Activated T-cell treated with anti-CD3 and anti-CD28 coated beads, Interleukin-2, amount 50 U/mL, for 1 hour (primary cell): ENCODE data around the gene RNF222.

Source experiments
- DNase-seq: peaks from one replicate; pipeline ENCODE4 v3.0.0-alpha.2; 2020

Gene RNF222

GRCh38 chr17:8397636-8398035 is at the start of gene RNF222:
Gene RNF222, minus strand, starts transcription at chr17:8397827. Its CDS starts 4,366 bp downstream, at chr17:8393461.
- DNase-seq: no peak

GRCh38 chr17:8445536-8445935 is 47.9 kb upstream of the RNF222 start:
- DNase-seq: no peak

GRCh38 chr17:8444494-8444893 is 46.9 kb upstream of the RNF222 start:
- DNase-seq: no peak

GRCh38 chr17:8443756-8444155 is 46.1 kb upstream of the RNF222 start:
- DNase-seq: no peak

- no peak for DNase-seq
Measured at GRCh38 chr17:8442310-8442709, 44.7 kb upstream of the RNF222 start.

GRCh38 chr17:8441690-8442089 is 44.1 kb upstream of the RNF222 start:
- no peak for DNase-seq

- no peak for DNase-seq
Measured at GRCh38 chr17:8439681-8440080, 42.1 kb upstream of the RNF222 start.

- DNase-seq: no peak
Measured at GRCh38 chr17:8438441-8438840, 40.8 kb upstream of the RNF222 start.

- no peak for DNase-seq
Measured at GRCh38 chr17:8436844-8437171, 39.2 kb upstream of the RNF222 start.

- DNase-seq: no peak
Measured at GRCh38 chr17:8436169-8436843, 38.7 kb upstream of the RNF222 start.

- DNase-seq: peak; percentile 99
Measured at GRCh38 chr17:8435245-8436168, 37.9 kb upstream of the RNF222 start, which contains the start of gene NDEL1. Gene NDEL1, plus strand, starts transcription at chr17:8435884. Its CDS starts 8,388 bp downstream, at chr17:8444272.

- no peak for DNase-seq
Measured at GRCh38 chr17:8430966-8431365, 33.3 kb upstream of the RNF222 start.

- DNase-seq: no peak
Measured at GRCh38 chr17:8426802-8427201, 29.2 kb upstream of the RNF222 start.

GRCh38 chr17:8426094-8426720 is 28.6 kb upstream of the RNF222 start:
- DNase-seq: no peak

GRCh38 chr17:8421571-8421970 is 23.9 kb upstream of the RNF222 start:
- no peak for DNase-seq

GRCh38 chr17:8420041-8420934 is 22.7 kb upstream of the RNF222 start:
- no peak for DNase-seq

GRCh38 chr17:8419305-8419704 is 21.7 kb upstream of the RNF222 start:
- no peak for DNase-seq

- no peak for DNase-seq
Measured at GRCh38 chr17:8418471-8418870, 20.8 kb upstream of the RNF222 start.

- DNase-seq: no peak
Measured at GRCh38 chr17:8417806-8418205, 20.2 kb upstream of the RNF222 start.

- no peak for DNase-seq
Measured at GRCh38 chr17:8413938-8414337, 16.3 kb upstream of the RNF222 start.

GRCh38 chr17:8413328-8413727 is 15.7 kb upstream of the RNF222 start:
- no peak for DNase-seq

GRCh38 chr17:8412089-8412488 is 14.5 kb upstream of the RNF222 start:
- DNase-seq: no peak

- no peak for DNase-seq
Measured at GRCh38 chr17:8410883-8411238, 13.2 kb upstream of the RNF222 start.
